Measurements from ENCODE around the gene KPNA3. TPM values are rescaled to one million over a fixed set of nuclear protein-coding genes. Genes with fewer than 3 reads are reported as not detected.

KPNA3 gene, protein sequence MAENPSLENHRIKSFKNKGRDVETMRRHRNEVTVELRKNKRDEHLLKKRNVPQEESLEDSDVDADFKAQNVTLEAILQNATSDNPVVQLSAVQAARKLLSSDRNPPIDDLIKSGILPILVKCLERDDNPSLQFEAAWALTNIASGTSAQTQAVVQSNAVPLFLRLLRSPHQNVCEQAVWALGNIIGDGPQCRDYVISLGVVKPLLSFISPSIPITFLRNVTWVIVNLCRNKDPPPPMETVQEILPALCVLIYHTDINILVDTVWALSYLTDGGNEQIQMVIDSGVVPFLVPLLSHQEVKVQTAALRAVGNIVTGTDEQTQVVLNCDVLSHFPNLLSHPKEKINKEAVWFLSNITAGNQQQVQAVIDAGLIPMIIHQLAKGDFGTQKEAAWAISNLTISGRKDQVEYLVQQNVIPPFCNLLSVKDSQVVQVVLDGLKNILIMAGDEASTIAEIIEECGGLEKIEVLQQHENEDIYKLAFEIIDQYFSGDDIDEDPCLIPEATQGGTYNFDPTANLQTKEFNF
- total RNA-seq (100 to 1,000 TPM in 1 of 9 donors, 10 to 100 TPM in 8; 39.2 to 104 (median 56.5) TPM), polyA plus RNA-seq (10 to 100 TPM; 21.7 to 50.2 TPM)
- long read RNA-seq, donor 1, full-length matches to known transcripts, result 76 of 85 reads
- long read RNA-seq, donor 1, partial matches to known transcripts, result 4 of 85 reads
- long read RNA-seq, donor 1, other reads (novel, unspliced or antisense), result 5 of 85 reads
- long read RNA-seq, donor 2, full-length matches to known transcripts, result 252 of 275 reads
- long read RNA-seq, donor 2, partial matches to known transcripts, result 11 of 275 reads
- long read RNA-seq, donor 2, other reads (novel, unspliced or antisense), result 12 of 275 reads
- long read RNA-seq, donor 3, full-length matches to known transcripts, result 82 of 102 reads
- long read RNA-seq, donor 3, partial matches to known transcripts, result 12 of 102 reads
- long read RNA-seq, donor 3, other reads (novel, unspliced or antisense), result 8 of 102 reads

DNA sequence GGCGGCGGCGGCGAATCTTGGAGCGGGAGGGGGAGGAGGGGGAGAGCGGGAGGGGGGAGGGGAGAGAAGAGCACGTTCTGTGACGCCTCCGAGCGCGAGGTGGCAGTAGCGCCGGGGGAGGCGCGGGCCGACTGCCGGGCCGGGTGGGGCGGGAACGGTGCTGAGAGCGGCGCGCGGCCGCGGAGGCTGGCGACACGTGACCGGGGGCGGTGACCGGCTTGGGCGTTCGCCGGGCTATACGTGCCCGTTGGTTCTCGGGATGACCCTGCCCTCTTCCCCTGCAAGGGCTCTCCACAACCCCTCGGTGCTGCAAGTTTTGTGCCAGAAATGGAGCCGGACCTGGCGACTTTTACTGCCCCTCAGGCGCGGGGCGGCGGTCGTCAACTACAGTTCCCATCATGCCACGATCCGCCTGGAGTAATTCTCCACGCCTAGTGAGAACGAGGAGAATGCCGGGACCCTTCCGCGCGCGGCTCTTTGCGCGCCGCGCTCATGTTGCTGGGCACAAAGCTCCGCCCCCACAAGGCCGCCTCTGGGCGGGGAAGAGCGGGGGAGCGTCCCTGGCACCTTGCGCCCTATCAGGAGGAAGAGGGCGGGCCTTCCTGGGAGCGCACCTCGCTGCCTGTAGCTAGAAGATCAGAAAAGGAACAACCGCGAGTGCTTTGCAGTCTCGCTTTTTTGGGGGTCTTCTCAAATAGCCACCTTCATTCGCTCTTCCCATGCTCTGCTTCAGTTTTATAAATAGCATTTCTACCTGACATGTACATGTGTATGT is at the start of gene KPNA3:
Gene KPNA3, minus strand, starts transcription at position 133 of the 775 bp plus-strand sequence. CDS start 176 bp downstream, outside the sequence.
- WGBS, 4 donors, result 0 to 1% (median 1%) methylated on average over 23 to 71 of the region's 71 CpGs
- ATAC-seq (peak; percentile 96 to 98 (median 97)), DNase-seq (peak; percentile 96 to 98 (median 98))
- Histone ChIP-seq H3K4me3 (peak within 1 kb of the TSS; percentile 67 to 100 (median 94)), H3K36me3 (no peaks in the 10 kb centered on the region), H3K27ac (peak within 1 kb of the TSS; percentile 87 to 98 (median 94)), H3K4me1 (peaks cover 0 to 40% (median 27%) of the 10 kb centered on the region in 12 donors), H3K27me3 (no peaks in the 10 kb centered on the region), H3K9me3 (no peaks in the 10 kb centered on the region)
- intact Hi-C loops (cut with DNase I), result loop anchor here in 7 of 10 donors (5.0 to 10.0 kb wide), 5 partner anchors 45 to 142 kb away; partner anchors contain the start of genes EBPL (in 5 of the 7) and SPRYD7 (in 1 of the 7)
- TF ChIP-seq POLR2A (IDR thresholded peaks at IDR 0.05) (peak in 1 of 2 donors; percentile 76), CTCF (IDR thresholded peaks at IDR 0.05) (peak in 7 of 12 donors; percentile 21 to 43 (median 38))

GRCh38 chr13:49841964-49842363 is 49.5 kb upstream of the KPNA3 start:
- Histone ChIP-seq H3K36me3 (no peaks in the 10 kb centered on the region), H3K4me1 (no peaks in the 10 kb centered on the region), H3K27ac (no peak overlapping the region), H3K27me3 (no peaks in the 10 kb centered on the region), H3K9me3 (no peaks in the 10 kb centered on the region), H3K4me3 (no peak overlapping the region)
- intact Hi-C loops (cut with DNase I), result loop anchor here in 2 of 10 donors (5.0 to 10.0 kb wide), 4 partner anchors 47 to 537 kb away; partner anchors contain the start of gene KPNA3 (in 1 of the 2)
- no peak for TF ChIP-seq CTCF (IDR thresholded peaks at IDR 0.05)
- no peak for TF ChIP-seq POLR2A (IDR thresholded peaks at IDR 0.05)
- ATAC-seq, result no peak
- no peak for DNase-seq
- 48 to 65% (median 53%) methylated on average over 2 of the region's 2 CpGs for WGBS, 4 donors

DNA sequence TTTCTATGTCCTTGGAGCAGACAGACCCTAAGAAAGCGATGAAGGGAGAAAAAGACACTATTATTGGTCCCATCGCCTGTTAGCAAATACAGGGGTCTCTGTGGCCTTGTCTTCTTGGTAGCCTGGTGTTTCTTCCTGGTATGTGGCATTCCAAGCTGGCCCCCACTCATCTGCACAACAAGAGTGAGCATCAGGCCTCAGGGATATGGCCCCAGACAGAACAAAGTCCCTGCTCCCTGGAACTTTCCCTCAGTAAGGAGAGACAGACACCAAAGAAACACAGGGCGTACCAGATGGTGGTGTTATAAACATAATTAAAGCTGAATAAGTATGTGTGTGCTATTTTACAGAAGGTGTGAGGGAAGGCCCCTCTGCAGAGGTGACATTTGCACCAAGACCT is 48.2 kb upstream of the KPNA3 start:
- Histone ChIP-seq H3K9me3 (no peaks in the 10 kb centered on the region), H3K27me3 (no peaks in the 10 kb centered on the region), H3K4me1 (no peaks in the 10 kb centered on the region), H3K27ac (no peak overlapping the region), H3K36me3 (no peaks in the 10 kb centered on the region), H3K4me3 (no peak overlapping the region)
- ATAC-seq (no peak), DNase-seq (no peak)
- TF ChIP-seq CTCF (IDR thresholded peaks at IDR 0.05) (no peak), POLR2A (IDR thresholded peaks at IDR 0.05) (no peak)
- intact Hi-C loops (cut with DNase I), result loop anchor here in 2 of 10 donors (5.0 to 10.0 kb wide), 4 partner anchors 46 to 536 kb away; partner anchors contain the start of gene KPNA3 (in 1 of the 2)
- 93 to 100% (median 97%) methylated on average over 3 of the region's 3 CpGs for WGBS, 4 donors
